GM12878 (cell line): ENCODE data around the gene RUFY2. TPM values are rescaled to one million over a fixed set of nuclear protein-coding genes. Genes with fewer than 3 reads are reported as not detected.
A peak's percentile ranks its signal among the peaks of the same experiment; 100 is the strongest.

Experiments
- CBX5 ChIP-seq: sonication (generic); IDR thresholded peaks from 2 replicates; pipeline ENCODE4 v1.6.1; 2016; ENCODE audit warnings: low read depth, moderate library complexity, mild to moderate bottlenecking, inconsistent platforms
- CEBPZ ChIP-seq: fragments of 150-350 bp; IDR thresholded peaks from 2 replicates; pipeline ENCODE4 v1.6.1; 2016; ENCODE audit warnings: low read depth, low read length
- FOS ChIP-seq: IDR thresholded peaks from 3 replicates; pipeline ENCODE4 v1.6.1; 2011; ENCODE audit warnings: borderline replicate concordance; ENCODE audit not compliant: insufficient read length; ENCODE audit errors: extremely low read depth
- IKZF2 ChIP-seq, 2 experiments: fragments of 450-650 bp; IDR thresholded peaks; 2 replicates each; pipeline ENCODE4 v1.6.1; 2017; ENCODE audit warnings: mild to moderate bottlenecking in 2 of 2, moderate library complexity in 2 of 2
- NFIC ChIP-seq: IDR thresholded peaks from 2 replicates; pipeline ENCODE4 v1.6.1; 2012; ENCODE audit warnings: low read depth, mild to moderate bottlenecking, inconsistent platforms, low read length, moderate library complexity
- RBBP5 ChIP-seq: fragments of 200-600 bp; sonication (generic); conservative IDR thresholded peaks from 2 replicates; pipeline ENCODE4 v1.6.1; 2016
- SREBF1 ChIP-seq: IDR thresholded peaks from 2 replicates; pipeline ENCODE4 v1.6.1; 2012; ENCODE audit warnings: mild to moderate bottlenecking, low read length
- TBL1XR1 ChIP-seq: IDR thresholded peaks from 2 replicates; pipeline ENCODE4 v1.6.1; 2012; ENCODE audit warnings: low read depth, low read length, improper control_type of control experiment
- polyA plus RNA-seq, 11 experiments: library from polyadenylated mRNA; depleted of rRNA in 4 of 11; unstranded in 6 of 11; stranded (reverse) in 5 of 11; fragments of >200 nt; fragmentation: Nextera tagmentation in 4 of 11; fragmentation: Illumina TruSeq in 1 of 11; extraction: Ambion mirVana in 4 of 11; extraction: Trizol in 1 of 11; gene quantifications; 1 replicate in 1 of 11; 2 replicates in 10 of 11; pipeline versions ENCODE4 v1.2.1 to v1.2.3, GENCODE V29; 2011 to 2016; ENCODE audit warnings: inconsistent platforms in 2 of 11, missing spikeins in 2 of 11, low read depth in 1 of 11
- total RNA-seq, 4 experiments: library from RNA; depleted of rRNA in 3 of 4; stranded (reverse); fragments of >200 nt in 3 of 4; fragmentation: Illumina TruSeq in 1 of 4; extraction: Trizol in 1 of 4; gene quantifications; 2 replicates each; pipeline versions ENCODE4 v1.2.1 to v1.2.3, GENCODE V29; 2013 to 2021

Gene RUFY2
- total and polyA plus RNA-seq, 10 of the 15 experiments (the other 5 are each of a cell fraction or from before 2014, with no cell fraction given), result 1.7 to 8.4 (median 5.8) TPM

DNA sequence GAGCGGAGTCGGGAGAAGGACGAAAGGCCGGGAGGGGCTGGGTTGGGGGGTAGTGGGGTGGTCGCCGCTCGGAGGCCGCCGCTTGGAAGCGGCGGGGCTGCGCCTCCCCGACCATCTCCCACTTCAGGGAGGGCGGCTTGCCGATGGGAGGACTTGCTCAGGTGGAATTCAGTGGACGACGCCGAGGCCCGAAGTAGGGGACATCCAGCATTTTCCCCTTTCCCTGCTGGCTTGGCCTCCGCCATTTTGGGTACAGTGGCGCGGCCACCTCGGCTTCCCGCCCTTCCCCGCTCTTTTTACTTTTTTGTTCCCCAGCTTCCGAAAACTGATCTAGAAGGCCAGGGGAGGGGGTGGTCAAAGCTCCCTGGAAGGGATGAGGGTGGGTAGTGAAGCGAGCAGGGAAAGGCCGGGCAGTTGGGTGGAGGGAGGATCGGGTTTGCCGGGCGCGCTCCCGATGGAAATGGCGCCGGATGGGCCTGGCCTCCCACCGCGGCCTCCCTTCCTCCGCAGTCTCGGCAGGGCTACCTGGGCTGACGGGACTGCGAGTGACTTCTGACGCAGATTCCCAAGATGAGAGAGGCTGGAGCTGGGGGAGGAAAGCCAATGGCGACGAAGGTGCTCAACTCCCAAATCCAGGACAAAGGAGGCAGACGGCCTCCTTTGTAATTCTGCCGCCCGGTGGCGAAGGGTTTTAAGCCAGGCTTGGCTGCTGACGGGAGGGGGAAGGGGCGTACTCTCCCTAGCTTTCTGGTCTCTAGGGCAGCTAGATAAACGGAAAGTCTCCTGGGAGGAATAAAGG is 74.6 kb downstream of the RUFY2 start, which contains the start of gene PBLD (continued):
- no peak for TF ChIP-seq CEBPZ
- 0 out of 2 replicates have a peak, but pooled peaks have one; percentile 82 for TF ChIP-seq CBX5
- TF ChIP-seq SREBF1, result no peak
- no peak for TF ChIP-seq RBBP5
- no peak for TF ChIP-seq TBL1XR1
- TF ChIP-seq IKZF2 (IDR thresholded peaks at IDR 0.05), result peak; percentile 84 to 85
- TF ChIP-seq FOS, result no peak
- peak; percentile 23; the same call in 1 of the 2 replicates for TF ChIP-seq NFIC
- TF ChIP-seq, all 136 proteins: peak for 29
